Activated CD4-positive, alpha-beta T cell treated with anti-CD3 and anti-CD28 coated beads, Interleukin-2, amount 10 ng/mL, durations not matched to agents 24 days and 14 days (primary cell): Measurements from ENCODE around the gene THSD7A. TPM values are rescaled to one million over a fixed set of nuclear protein-coding genes. Genes with fewer than 3 reads are reported as not detected.

Experiments
- DNase-seq: peaks from one replicate; pipeline ENCODE4 v3.0.0; 2022
- H3K27ac Mint-ChIP-seq: one replicate; pipeline ENCODE4 v1.8.0; 2022; ENCODE audit warnings: mild to moderate bottlenecking, mixed read lengths
- H3K27me3 Mint-ChIP-seq: one replicate; pipeline ENCODE4 v1.8.0; 2022; ENCODE audit warnings: mixed read lengths
- H3K36me3 Mint-ChIP-seq: one replicate; pipeline ENCODE4 v1.8.0; 2022; ENCODE audit warnings: low read depth, mild to moderate bottlenecking, mixed read lengths
- H3K4me1 Mint-ChIP-seq: one replicate; pipeline ENCODE4 v1.8.0; 2021; ENCODE audit warnings: mixed read lengths
- H3K4me3 Mint-ChIP-seq: one replicate; pipeline ENCODE4 v1.8.0; 2022; ENCODE audit warnings: mild to moderate bottlenecking, moderate library complexity, mixed read lengths
- H3K9me3 Mint-ChIP-seq: one replicate; pipeline ENCODE4 v1.8.0; 2021; ENCODE audit warnings: mixed read lengths
- intact Hi-C: fragments of 100-400 bp; cut with micrococcal nuclease; formaldehyde crosslinking; loops from one replicate; pipeline ENCODE4 v1.15.1; 2023
- total RNA-seq: library from RNA; stranded (reverse); gene quantifications from 2 replicates; pipeline ENCODE4 v1.2.3, GENCODE V29; 2022

The THSD7A gene
- total RNA-seq, 1 donor from 2014 or later, result not detected

DNA sequence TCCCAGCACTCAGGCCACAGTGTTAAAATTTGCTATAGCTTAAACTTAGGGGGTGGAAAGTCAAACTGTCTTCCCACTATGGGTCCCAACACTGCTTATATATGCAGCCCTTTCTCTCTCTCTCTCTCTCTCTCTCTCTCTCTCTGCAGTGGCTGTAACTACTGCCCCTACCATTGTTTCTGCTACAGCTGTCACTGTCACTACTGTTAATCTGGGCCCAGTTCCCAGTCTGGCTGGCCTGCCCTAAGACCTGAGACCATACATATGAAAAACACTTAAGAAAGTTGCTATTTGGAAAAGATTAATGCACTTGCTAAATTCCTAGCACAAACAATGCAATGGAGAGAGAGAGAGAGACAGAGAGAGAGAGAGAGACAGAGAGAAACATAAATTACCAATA lies 78.6 kb downstream of the THSD7A start:
- no peaks in the 10 kb centered on the region for H3K36me3 Mint-ChIP-seq
- no peaks in the 10 kb centered on the region for H3K27me3 Mint-ChIP-seq
- H3K9me3 Mint-ChIP-seq, result no peaks in the 10 kb centered on the region
- H3K4me1 Mint-ChIP-seq, result no peaks in the 10 kb centered on the region
- no peak for DNase-seq
- no peak overlapping the region for H3K4me3 Mint-ChIP-seq
- H3K27ac Mint-ChIP-seq, result no peak overlapping the region
- intact Hi-C loops, result no loop called here

GRCh38 chr7:11751807-11752389 lies 80.1 kb downstream of the THSD7A start:
- intact Hi-C loops, result no loop called here
- no peaks in the 10 kb centered on the region for H3K27me3 Mint-ChIP-seq
- no peaks in the 10 kb centered on the region for H3K4me1 Mint-ChIP-seq
- no peaks in the 10 kb centered on the region for H3K9me3 Mint-ChIP-seq
- H3K4me3 Mint-ChIP-seq, result no peak overlapping the region
- no peaks in the 10 kb centered on the region for H3K36me3 Mint-ChIP-seq
- no peak overlapping the region for H3K27ac Mint-ChIP-seq
- DNase-seq, result no peak

DNA sequence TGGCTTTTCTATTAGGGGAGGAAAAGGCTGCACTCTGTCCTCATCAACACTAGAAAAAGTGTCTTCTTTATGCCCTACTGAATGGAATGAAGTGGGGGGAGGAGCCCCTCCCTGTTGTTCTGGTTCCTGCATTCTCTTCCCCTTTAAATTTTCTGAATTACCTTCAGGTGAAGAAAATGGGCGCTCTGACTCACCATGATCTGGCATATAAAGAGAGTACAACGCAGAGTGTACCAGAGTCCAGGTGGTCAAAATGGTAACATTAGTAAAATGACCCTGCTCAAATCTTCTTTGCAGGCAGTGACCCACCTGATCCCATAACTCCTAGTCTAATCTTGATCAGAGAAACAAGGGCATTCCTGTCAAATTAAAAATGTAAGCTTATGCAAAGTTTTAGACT lies 80.7 kb downstream of the THSD7A start:
- H3K9me3 Mint-ChIP-seq, result no peaks in the 10 kb centered on the region
- H3K4me1 Mint-ChIP-seq, result no peaks in the 10 kb centered on the region
- no peak overlapping the region for H3K27ac Mint-ChIP-seq
- no peak for DNase-seq
- no peaks in the 10 kb centered on the region for H3K27me3 Mint-ChIP-seq
- intact Hi-C loops, result no loop called here
- no peaks in the 10 kb centered on the region for H3K36me3 Mint-ChIP-seq
- H3K4me3 Mint-ChIP-seq, result no peak overlapping the region

- Mint-ChIP-seq H3K4me1 (no peaks in the 10 kb centered on the region), H3K9me3 (no peaks in the 10 kb centered on the region), H3K4me3 (no peak overlapping the region), H3K27me3 (no peaks in the 10 kb centered on the region), H3K36me3 (no peaks in the 10 kb centered on the region), H3K27ac (no peak overlapping the region)
- no peak for DNase-seq
- intact Hi-C loops, result no loop called here
Observed at GRCh38 chr7:11750191-11750590, 81.8 kb downstream of the THSD7A start.

- no peaks in the 10 kb centered on the region for H3K27me3 Mint-ChIP-seq
- no peak overlapping the region for H3K4me3 Mint-ChIP-seq
- no peak for DNase-seq
- intact Hi-C loops, result no loop called here
- no peaks in the 10 kb centered on the region for H3K4me1 Mint-ChIP-seq
- no peaks in the 10 kb centered on the region for H3K36me3 Mint-ChIP-seq
- H3K9me3 Mint-ChIP-seq, result no peaks in the 10 kb centered on the region
- no peak overlapping the region for H3K27ac Mint-ChIP-seq
Observed at GRCh38 chr7:11749629-11750028, 82.4 kb downstream of the THSD7A start.

DNA sequence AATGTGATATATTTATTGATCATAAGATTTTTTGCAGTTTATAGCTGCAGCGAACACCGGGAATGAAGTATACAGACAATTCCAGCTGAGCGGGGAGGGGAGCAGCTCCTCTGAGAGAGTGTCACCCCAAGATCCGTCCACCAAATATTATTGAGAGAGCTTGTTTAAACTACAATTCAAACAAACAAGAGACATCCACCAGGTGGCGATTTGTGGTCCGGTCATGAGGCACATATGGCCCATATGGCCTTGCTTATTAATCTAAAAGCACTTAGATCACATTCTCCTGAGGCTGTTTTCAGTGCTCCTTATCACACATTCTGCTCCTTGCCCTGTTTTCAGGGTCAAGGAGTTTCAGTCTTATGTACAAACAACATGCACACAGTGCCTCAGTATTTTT lies 83.1 kb downstream of the THSD7A start:
- no peak overlapping the region for H3K27ac Mint-ChIP-seq
- DNase-seq, result no peak
- H3K36me3 Mint-ChIP-seq, result no peaks in the 10 kb centered on the region
- no peaks in the 10 kb centered on the region for H3K4me1 Mint-ChIP-seq
- no peak overlapping the region for H3K4me3 Mint-ChIP-seq
- intact Hi-C loops, result no loop called here
- no peaks in the 10 kb centered on the region for H3K27me3 Mint-ChIP-seq
- H3K9me3 Mint-ChIP-seq, result no peaks in the 10 kb centered on the region

GRCh38 chr7:11747715-11748485 lies 84.1 kb downstream of the THSD7A start:
- no peaks in the 10 kb centered on the region for H3K27me3 Mint-ChIP-seq
- no peaks in the 10 kb centered on the region for H3K9me3 Mint-ChIP-seq

GRCh38 chr7:11746591-11746990 lies 85.4 kb downstream of the THSD7A start:
- Mint-ChIP-seq H3K36me3 (no peaks in the 10 kb centered on the region), H3K4me1 (no peaks in the 10 kb centered on the region), H3K27me3 (no peaks in the 10 kb centered on the region), H3K9me3 (no peaks in the 10 kb centered on the region), H3K4me3 (no peak overlapping the region), H3K27ac (no peak overlapping the region)
- no peak for DNase-seq
- intact Hi-C loops, result no loop called here

More at GRCh38 chr7:11747715-11748485, 84.1 kb downstream of the THSD7A start:
- no peak for DNase-seq
- Mint-ChIP-seq H3K36me3 (no peaks in the 10 kb centered on the region), H3K4me1 (no peaks in the 10 kb centered on the region), H3K4me3 (no peak overlapping the region), H3K27ac (no peak overlapping the region)
- intact Hi-C loops, result no loop called here

DNA sequence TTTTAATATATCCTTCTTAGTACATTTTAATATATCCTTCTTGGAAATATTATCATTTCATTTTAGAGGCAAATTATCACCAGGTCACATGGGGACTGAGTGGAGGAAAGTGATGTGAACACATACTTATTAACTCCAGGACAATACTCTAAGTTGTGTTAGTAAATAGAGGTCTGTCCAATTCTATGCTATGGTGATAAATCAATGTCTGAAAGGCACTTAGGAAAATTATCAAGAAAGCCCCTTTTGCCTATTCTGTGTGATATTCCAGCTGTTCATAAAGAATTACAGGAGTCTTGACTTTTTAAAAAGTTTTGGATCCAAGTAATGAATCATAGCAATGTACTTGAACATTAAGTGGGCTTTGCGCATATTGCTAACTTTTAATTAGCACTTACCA lies 88.5 kb downstream of the THSD7A start:
- Mint-ChIP-seq H3K27me3 (no peaks in the 10 kb centered on the region), H3K27ac (no peak overlapping the region), H3K36me3 (no peaks in the 10 kb centered on the region), H3K4me1 (no peaks in the 10 kb centered on the region), H3K4me3 (no peak overlapping the region), H3K9me3 (no peaks in the 10 kb centered on the region)
- DNase-seq, result no peak
- intact Hi-C loops, result no loop called here

DNA sequence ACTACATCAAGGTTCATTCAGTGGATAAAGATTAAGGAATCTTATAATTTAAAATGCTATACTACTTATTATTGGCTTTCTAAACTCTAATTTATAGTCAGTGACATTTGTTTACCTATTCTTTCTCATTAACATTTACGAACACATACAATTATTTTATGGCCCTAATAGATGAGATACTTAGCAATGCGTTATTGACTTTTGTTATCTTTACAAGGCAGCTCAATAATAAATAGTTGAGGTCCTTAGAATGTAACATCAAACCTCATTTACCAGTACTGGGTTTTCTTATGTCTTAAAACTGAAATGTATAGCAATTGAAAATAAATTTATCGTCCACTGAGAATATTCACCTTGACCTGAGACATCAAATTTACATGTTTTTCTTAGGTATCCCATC lies 89.0 kb downstream of the THSD7A start:
- Mint-ChIP-seq H3K27me3 (no peaks in the 10 kb centered on the region), H3K9me3 (no peaks in the 10 kb centered on the region), H3K4me3 (no peak overlapping the region), H3K4me1 (no peaks in the 10 kb centered on the region), H3K27ac (no peak overlapping the region), H3K36me3 (no peaks in the 10 kb centered on the region)
- intact Hi-C loops, result no loop called here
- no peak for DNase-seq

GRCh38 chr7:11742496-11742895 lies 89.5 kb downstream of the THSD7A start:
- no peaks in the 10 kb centered on the region for H3K4me1 Mint-ChIP-seq
- no peak for DNase-seq
- no peak overlapping the region for H3K27ac Mint-ChIP-seq
- no peak overlapping the region for H3K4me3 Mint-ChIP-seq
- H3K27me3 Mint-ChIP-seq, result no peaks in the 10 kb centered on the region
- intact Hi-C loops, result no loop called here
- H3K36me3 Mint-ChIP-seq, result no peaks in the 10 kb centered on the region
- H3K9me3 Mint-ChIP-seq, result no peaks in the 10 kb centered on the region

DNA sequence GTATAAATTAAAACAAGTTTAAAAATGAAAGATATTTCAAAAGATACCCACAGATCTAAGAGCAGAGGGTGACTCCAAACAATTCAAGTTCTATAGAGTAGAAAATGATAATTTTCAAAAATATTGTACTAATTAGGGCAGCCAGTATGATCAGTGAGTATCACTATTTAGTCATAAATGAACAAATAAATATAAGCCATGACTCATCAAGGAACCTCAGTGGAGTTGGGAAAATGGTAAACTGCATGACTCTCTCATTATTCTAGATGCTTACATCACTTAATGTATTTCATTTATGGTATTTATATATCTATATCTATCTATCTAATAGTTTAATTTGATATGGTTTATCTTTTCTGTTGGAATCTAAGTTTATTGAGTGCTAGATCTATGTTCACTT lies 94.3 kb downstream of the THSD7A start:
- Mint-ChIP-seq H3K27me3 (no peaks in the 10 kb centered on the region), H3K9me3 (no peaks in the 10 kb centered on the region), H3K4me1 (no peaks in the 10 kb centered on the region), H3K36me3 (no peaks in the 10 kb centered on the region), H3K27ac (no peak overlapping the region), H3K4me3 (no peak overlapping the region)
- DNase-seq, result no peak
- intact Hi-C loops, result no loop called here

GRCh38 chr7:11732207-11732606 lies 99.8 kb downstream of the THSD7A start:
- intact Hi-C loops, result no loop called here
- Mint-ChIP-seq H3K9me3 (no peaks in the 10 kb centered on the region), H3K27ac (no peak overlapping the region), H3K36me3 (no peaks in the 10 kb centered on the region), H3K27me3 (no peaks in the 10 kb centered on the region), H3K4me1 (no peaks in the 10 kb centered on the region), H3K4me3 (no peak overlapping the region)
- no peak for DNase-seq

DNA sequence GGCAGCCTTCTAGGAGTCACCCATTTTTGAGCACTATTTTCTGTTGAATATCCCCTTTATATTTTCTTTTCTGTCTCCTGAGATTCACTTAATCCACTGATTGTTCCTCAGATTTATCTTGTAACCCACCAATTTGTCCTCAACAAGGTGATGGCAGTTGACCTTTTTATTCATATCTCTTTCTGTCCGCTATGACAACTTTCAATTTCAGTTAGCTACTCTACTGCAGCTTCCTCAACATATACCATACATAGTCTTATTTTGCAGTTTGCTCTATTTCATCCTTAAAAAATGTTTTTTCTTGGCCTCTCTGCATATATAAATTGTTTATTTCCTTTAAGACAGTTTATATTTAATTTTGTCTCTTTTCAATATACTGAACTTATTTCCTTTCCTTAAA lies 101.3 kb downstream of the THSD7A start:
- Mint-ChIP-seq H3K9me3 (no peaks in the 10 kb centered on the region), H3K27me3 (no peaks in the 10 kb centered on the region), H3K36me3 (no peaks in the 10 kb centered on the region), H3K4me3 (no peak overlapping the region), H3K27ac (no peak overlapping the region), H3K4me1 (no peaks in the 10 kb centered on the region)
- intact Hi-C loops, result no loop called here
- DNase-seq, result no peak

GRCh38 chr7:11727864-11728263 lies 104.1 kb downstream of the THSD7A start:
- intact Hi-C loops, result no loop called here
- Mint-ChIP-seq H3K4me1 (no peaks in the 10 kb centered on the region), H3K27ac (no peak overlapping the region), H3K4me3 (no peak overlapping the region), H3K9me3 (no peaks in the 10 kb centered on the region), H3K36me3 (no peaks in the 10 kb centered on the region), H3K27me3 (no peaks in the 10 kb centered on the region)
- no peak for DNase-seq
